ENCODE measurements around the gene TRIM24. TPM values are rescaled to one million over a fixed set of nuclear protein-coding genes. Genes with fewer than 3 reads are reported as not detected.
"Not testable (repeated sequence)": the region's sequence is repeated elsewhere in the genome, so short reads cannot be mapped to it uniquely, and the experiment has no call there.

Gene TRIM24
- total RNA-seq, 2 experiments from 2014 or later: 17.5 to 26.8 TPM

- Histone ChIP-seq H3K4me3 (ENCODE audit: low read depth, low read length, poor library complexity, severe bottlenecking) (no peak overlapping the region), H4K20me1 (ENCODE audit: insufficient read depth, low read length) (peaks cover 32% of the 10 kb centered on the region), H3K36me3 (ENCODE audit: insufficient read depth, low read length) (no peaks in the 10 kb centered on the region), H2AFZ (ENCODE audit: low read length) (no peak overlapping the region), H3K27ac (ENCODE audit: low read depth, low read length, poor library complexity, severe bottlenecking) (no peak overlapping the region), H3K79me2 (ENCODE audit: insufficient read depth, low read depth, low read length) (peaks cover 53% of the 10 kb centered on the region), H3K9me3 (ENCODE audit: low read length) (no peaks in the 10 kb centered on the region), H3K9me2 (ENCODE audit: insufficient read depth, low read length) (no peaks in the 10 kb centered on the region), H3K4me2 (ENCODE audit: low read length) (no peak overlapping the region), H3K4me1 (ENCODE audit: insufficient read depth, low read length, poor library complexity, severe bottlenecking) (peaks cover 6% of the 10 kb centered on the region)
- no peak for DNase-seq (ENCODE audit: low spot score)
- intact Hi-C loops (cut with micrococcal nuclease; ENCODE audit: unreplicated experiment): no loop called here
- ChIA-PET CTCF (ENCODE audit: unreplicated experiment) (no interaction called here), POLR2A (interaction anchor here (1.1 kb wide), 1 partner anchor 16 kb away, joined by 3 read pairs; no protein-coding TSS in a partner anchor)
- no TSS peak for BruUV-seq (replicated peaks)
- TF ChIP-seq CTCF (conservative IDR thresholded peaks at IDR 0.05; ENCODE audit: low read length): no peak
- no peak for TF ChIP-seq EZH2phosphoT487 (IDR thresholded peaks at IDR 0.05; ENCODE audit: borderline replicate concordance, low read depth, low read length)
These were observed 21.7 kb downstream of the TRIM24 start for GRCh38 chr7:138481447-138482380.

GRCh38 chr7:138483531-138483930 is 23.5 kb downstream of the TRIM24 start:
- no TSS peak for BruUV-seq (replicated peaks)
- peaks cover 6% of the 10 kb centered on the region for H3K4me1 ChIP-seq (ENCODE audit: insufficient read depth, low read length, poor library complexity, severe bottlenecking)
- H3K36me3 ChIP-seq (ENCODE audit: insufficient read depth, low read length): no peaks in the 10 kb centered on the region
- no peaks in the 10 kb centered on the region for H3K9me2 ChIP-seq (ENCODE audit: insufficient read depth, low read length)
- H3K9me3 ChIP-seq (ENCODE audit: low read length): no peaks in the 10 kb centered on the region
- H4K20me1 ChIP-seq (ENCODE audit: insufficient read depth, low read length): peaks cover 23% of the 10 kb centered on the region
- no peak overlapping the region for H3K27ac ChIP-seq (ENCODE audit: low read depth, low read length, poor library complexity, severe bottlenecking)
- intact Hi-C loops (cut with micrococcal nuclease; ENCODE audit: unreplicated experiment): no loop called here
- ChIA-PET POLR2A (interaction anchor here (0.7 kb wide), 1 partner anchor 8 kb away, joined by 3 read pairs; no protein-coding TSS in a partner anchor), CTCF (ENCODE audit: unreplicated experiment) (no interaction called here)
- DNase-seq (ENCODE audit: low spot score): no peak
- H3K4me3 ChIP-seq (ENCODE audit: low read depth, low read length, poor library complexity, severe bottlenecking): no peak overlapping the region
- TF ChIP-seq CTCF (conservative IDR thresholded peaks at IDR 0.05; ENCODE audit: low read length) (no peak), EZH2phosphoT487 (IDR thresholded peaks at IDR 0.05; ENCODE audit: borderline replicate concordance, low read depth, low read length) (no peak)
- H3K4me2 ChIP-seq (ENCODE audit: low read length): no peak overlapping the region
- peaks cover 50% of the 10 kb centered on the region for H3K79me2 ChIP-seq (ENCODE audit: insufficient read depth, low read depth, low read length)
- H2AFZ ChIP-seq (ENCODE audit: low read length): no peak overlapping the region

GRCh38 chr7:138485508-138485907 is 25.4 kb downstream of the TRIM24 start:
- POLR2A ChIA-PET: interaction anchor here (0.6 kb wide), 1 partner anchor 34 kb away, joined by 3 read pairs; no protein-coding TSS in a partner anchor

GRCh38 chr7:138489139-138489538 is 29.1 kb downstream of the TRIM24 start:
- peaks cover 43% of the 10 kb centered on the region for H3K79me2 ChIP-seq (ENCODE audit: insufficient read depth, low read depth, low read length)
- CTCF ChIA-PET (ENCODE audit: unreplicated experiment); POLR2A ChIA-PET: not testable (repeated sequence)

More at GRCh38 chr7:138485508-138485907, 25.4 kb downstream of the TRIM24 start:
- H3K4me1 ChIP-seq (ENCODE audit: insufficient read depth, low read length, poor library complexity, severe bottlenecking); H3K4me2 ChIP-seq (ENCODE audit: low read length); DNase-seq (ENCODE audit: low spot score); intact Hi-C loops (cut with micrococcal nuclease; ENCODE audit: unreplicated experiment); H3K9me3 ChIP-seq (ENCODE audit: low read length); BruUV-seq (replicated peaks); H3K36me3 ChIP-seq (ENCODE audit: insufficient read depth, low read length); H3K9me2 ChIP-seq (ENCODE audit: insufficient read depth, low read length); H3K27ac ChIP-seq (ENCODE audit: low read depth, low read length, poor library complexity, severe bottlenecking); CTCF ChIA-PET (ENCODE audit: unreplicated experiment); H2AFZ ChIP-seq (ENCODE audit: low read length); H3K4me3 ChIP-seq (ENCODE audit: low read depth, low read length, poor library complexity, severe bottlenecking): not testable (repeated sequence)
- Histone ChIP-seq H3K79me2 (ENCODE audit: insufficient read depth, low read depth, low read length) (peaks cover 46% of the 10 kb centered on the region), H4K20me1 (ENCODE audit: insufficient read depth, low read length) (peaks cover 15% of the 10 kb centered on the region)

More at GRCh38 chr7:138489139-138489538, 29.1 kb downstream of the TRIM24 start:
- H2AFZ ChIP-seq (ENCODE audit: low read length); intact Hi-C loops (cut with micrococcal nuclease; ENCODE audit: unreplicated experiment); DNase-seq (ENCODE audit: low spot score); H3K36me3 ChIP-seq (ENCODE audit: insufficient read depth, low read length); H4K20me1 ChIP-seq (ENCODE audit: insufficient read depth, low read length); H3K9me2 ChIP-seq (ENCODE audit: insufficient read depth, low read length); H3K9me3 ChIP-seq (ENCODE audit: low read length); H3K4me2 ChIP-seq (ENCODE audit: low read length); BruUV-seq (replicated peaks); H3K4me1 ChIP-seq (ENCODE audit: insufficient read depth, low read length, poor library complexity, severe bottlenecking); H3K27ac ChIP-seq (ENCODE audit: low read depth, low read length, poor library complexity, severe bottlenecking); H3K4me3 ChIP-seq (ENCODE audit: low read depth, low read length, poor library complexity, severe bottlenecking): not testable (repeated sequence)
